ENCODE results near the gene NCLN.
"Not testable (repeated sequence)": the region's sequence is repeated elsewhere in the genome, so short reads cannot be mapped to it uniquely, and the experiment has no call there.

Gene NCLN

DNA sequence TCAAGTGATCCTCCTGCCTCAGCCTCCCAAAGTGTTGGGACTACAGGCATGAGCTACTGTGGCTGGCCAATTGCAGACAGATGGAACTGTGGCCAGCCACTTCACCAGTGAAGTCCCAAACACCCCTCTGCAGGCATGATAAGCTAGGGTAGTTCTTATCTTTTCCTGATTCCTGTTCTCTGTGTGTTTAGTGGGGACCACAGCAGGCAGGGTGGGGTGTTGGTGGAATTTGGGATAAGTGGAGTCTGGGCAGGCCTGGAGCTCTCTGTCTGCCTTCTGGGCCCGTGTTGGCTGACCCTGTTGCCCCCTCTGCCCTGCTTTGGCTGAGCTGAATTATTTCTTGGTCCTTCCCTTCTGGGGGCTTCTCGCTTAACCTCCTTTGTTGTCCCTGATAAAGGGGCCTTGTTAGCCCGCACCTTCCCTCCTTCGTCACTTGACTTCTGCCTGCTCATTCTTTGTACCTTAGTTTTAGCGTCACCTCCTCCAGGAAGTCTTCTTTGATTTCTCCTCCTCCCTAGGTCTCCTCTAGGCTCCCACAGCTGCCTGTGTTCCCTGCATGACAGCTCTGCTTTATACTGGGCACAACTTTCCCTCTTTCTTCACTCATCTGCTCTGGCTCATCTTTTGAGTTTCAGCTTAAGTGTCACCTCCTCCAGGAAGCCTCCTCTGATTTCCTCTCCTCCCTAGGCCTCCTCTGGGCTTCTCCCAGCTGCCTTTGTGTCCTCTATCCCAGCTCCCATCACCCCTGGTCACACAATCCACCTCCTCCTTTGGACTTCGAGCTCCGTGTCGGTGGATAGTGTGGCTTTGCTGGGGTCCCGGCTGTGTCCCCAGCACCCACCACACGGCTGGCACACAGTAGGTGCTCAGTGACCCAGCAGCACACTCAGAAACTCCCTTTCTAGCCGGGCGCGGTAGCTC is 1.7 kb upstream of the NCLN start:
- H3K27ac Mint-ChIP-seq = peak overlapping the region; percentile 98
- no peaks in the 10 kb centered on the region for H3K27me3 Mint-ChIP-seq
- peaks cover 32% of the 10 kb centered on the region for H3K36me3 Mint-ChIP-seq (ENCODE audit: low read depth)
- peaks cover 68% of the 10 kb centered on the region for H3K4me1 Mint-ChIP-seq (ENCODE audit: low read depth)
- no peaks in the 10 kb centered on the region for H3K9me3 Mint-ChIP-seq
- H3K4me3 Mint-ChIP-seq = no peak overlapping the region
- intact Hi-C loops (cut with micrococcal nuclease) = no loop called here

DNA sequence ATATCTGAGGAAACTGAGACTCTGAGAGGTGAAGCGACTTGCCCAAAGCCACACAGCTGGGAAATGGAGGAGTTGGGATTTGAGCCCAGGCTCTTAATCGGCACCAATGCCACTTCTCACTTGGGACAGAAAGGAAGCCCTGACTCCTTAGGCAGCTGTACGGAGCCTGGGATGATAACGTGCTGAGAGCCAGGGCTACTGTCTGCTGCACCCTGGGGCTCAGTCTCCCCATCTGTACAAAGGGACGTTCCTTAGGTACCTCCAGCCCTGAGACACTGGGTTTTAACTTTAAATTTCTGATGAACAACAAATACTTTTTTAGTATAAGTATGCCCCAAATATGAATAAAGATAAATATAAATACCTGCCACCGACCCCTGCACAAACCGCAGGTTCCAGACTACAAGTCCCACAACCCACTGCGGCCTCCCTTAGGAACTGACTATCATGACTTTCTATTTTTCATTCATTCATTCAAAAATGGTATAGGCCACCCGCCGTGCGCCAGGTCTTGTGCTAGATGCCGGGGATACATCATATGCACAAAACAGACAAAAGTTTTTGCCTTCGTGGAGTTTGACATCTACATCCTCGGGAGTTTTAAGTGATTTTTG is 776 bp upstream of the NCLN start:
- peaks cover 67% of the 10 kb centered on the region for H3K4me1 Mint-ChIP-seq (ENCODE audit: low read depth)
- no peaks in the 10 kb centered on the region for H3K27me3 Mint-ChIP-seq
- H3K9me3 Mint-ChIP-seq = no peaks in the 10 kb centered on the region
- peak overlapping the region; percentile 97 for H3K4me3 Mint-ChIP-seq
- intact Hi-C loops (cut with micrococcal nuclease) = no loop called here
- peaks cover 40% of the 10 kb centered on the region for H3K36me3 Mint-ChIP-seq (ENCODE audit: low read depth)
- H3K27ac Mint-ChIP-seq = peak overlapping the region; percentile 98

DNA sequence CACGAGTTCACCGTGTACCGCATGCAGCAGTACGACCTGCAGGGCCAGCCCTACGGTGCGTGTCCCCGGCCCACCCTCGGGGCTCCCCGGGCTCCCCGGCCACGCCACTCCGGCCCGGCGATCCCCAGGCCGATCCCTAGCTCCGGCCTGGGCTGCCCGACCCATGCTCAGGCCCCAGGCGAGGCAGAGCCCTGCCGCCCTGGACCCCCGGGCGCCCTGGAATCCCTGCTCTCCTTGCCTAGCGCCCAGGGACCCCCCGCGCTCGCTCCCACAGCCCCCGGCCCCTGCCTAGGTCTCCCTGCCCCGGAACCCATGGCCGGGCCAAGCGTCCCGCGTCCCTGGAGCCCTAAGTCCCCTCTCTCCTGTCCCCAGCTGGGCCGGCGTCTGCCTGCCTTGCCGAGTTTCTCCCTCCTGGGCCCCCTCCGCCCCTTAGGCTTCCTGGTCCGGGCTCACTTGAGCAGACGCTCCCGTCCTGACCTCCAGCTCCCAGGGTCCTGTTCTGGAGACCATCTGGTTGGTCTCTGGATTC is 494 bp downstream of the NCLN start:
- intact Hi-C loops (cut with micrococcal nuclease) = no loop called here
- H3K27ac Mint-ChIP-seq = peak overlapping the region; percentile 98
- H3K9me3 Mint-ChIP-seq = no peaks in the 10 kb centered on the region
- peaks cover 68% of the 10 kb centered on the region for H3K4me1 Mint-ChIP-seq (ENCODE audit: low read depth)
- peaks cover 52% of the 10 kb centered on the region for H3K36me3 Mint-ChIP-seq (ENCODE audit: low read depth)
- H3K4me3 Mint-ChIP-seq = peak overlapping the region; percentile 97
- H3K27me3 Mint-ChIP-seq = no peaks in the 10 kb centered on the region

- Mint-ChIP-seq H3K27me3 (no peaks in the 10 kb centered on the region), H3K9me3 (no peaks in the 10 kb centered on the region), H3K4me1 (ENCODE audit: low read depth) (peaks cover 69% of the 10 kb centered on the region), H3K4me3 (peak overlapping the region; percentile 97), H3K27ac (peak overlapping the region; percentile 98), H3K36me3 (ENCODE audit: low read depth) (peaks cover 58% of the 10 kb centered on the region)
- intact Hi-C loops (cut with micrococcal nuclease) = no loop called here
Measured at GRCh38 chr19:3186891-3187661, 1.3 kb downstream of the NCLN start.

- H3K4me1 Mint-ChIP-seq (ENCODE audit: low read depth) = peaks cover 74% of the 10 kb centered on the region
- peaks cover 66% of the 10 kb centered on the region for H3K36me3 Mint-ChIP-seq (ENCODE audit: low read depth)
- peak overlapping the region; percentile 98 for H3K27ac Mint-ChIP-seq
- intact Hi-C loops (cut with micrococcal nuclease) = no loop called here
- no peaks in the 10 kb centered on the region for H3K9me3 Mint-ChIP-seq
- H3K4me3 Mint-ChIP-seq = peak overlapping the region; percentile 5
- H3K27me3 Mint-ChIP-seq = no peaks in the 10 kb centered on the region
Measured at GRCh38 chr19:3187662-3188511, 2.2 kb downstream of the NCLN start.

DNA sequence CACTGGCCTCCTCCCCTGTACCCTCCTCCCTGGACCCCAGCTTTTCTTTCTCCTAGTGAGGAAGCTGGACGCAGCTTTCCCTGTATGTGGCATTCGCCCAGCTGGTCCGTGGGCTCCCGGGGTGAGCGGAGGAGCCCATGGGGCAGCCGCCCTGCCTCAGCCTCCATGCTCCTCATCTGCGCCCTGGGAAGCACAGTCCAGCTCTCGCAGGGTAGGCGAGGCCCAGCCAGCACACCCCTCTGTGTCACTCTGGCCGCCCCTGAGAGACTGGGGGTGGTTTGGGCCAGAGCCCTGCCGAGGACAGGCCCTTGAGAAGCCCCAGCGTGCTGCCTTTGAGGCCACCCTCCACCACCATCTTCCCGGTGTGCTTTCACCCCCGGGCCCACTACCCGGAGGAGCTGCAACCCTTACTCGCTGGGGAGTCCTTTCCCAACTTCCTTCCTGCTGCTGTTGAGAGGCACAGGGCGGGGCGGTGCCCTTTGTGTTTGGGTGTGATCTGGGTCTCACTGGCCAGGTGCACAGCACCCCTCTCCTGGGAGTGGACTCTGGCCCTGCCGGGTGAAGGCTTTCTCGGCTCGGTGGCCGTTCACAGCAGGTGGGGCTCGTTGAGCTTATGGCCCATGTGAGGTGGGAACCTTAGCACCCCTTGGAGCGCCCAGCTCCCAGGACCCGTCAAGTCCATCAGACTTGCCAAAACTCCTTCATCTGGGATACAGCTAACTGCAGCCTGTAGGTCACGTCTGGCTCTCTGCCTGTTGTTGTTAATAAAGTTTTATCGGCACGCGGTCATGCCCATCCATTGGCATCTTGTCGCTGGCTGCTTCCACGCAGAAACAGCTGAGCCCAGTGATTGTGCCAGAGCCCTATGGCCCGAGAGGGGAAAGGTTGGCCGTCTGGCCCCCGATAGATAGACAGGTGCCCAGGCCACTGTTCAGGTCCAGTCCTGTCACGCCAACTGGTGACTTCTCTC is 3.2 kb downstream of the NCLN start:
- Mint-ChIP-seq H3K4me3 (peak overlapping the region; percentile 5), H3K27me3 (no peaks in the 10 kb centered on the region), H3K9me3 (no peaks in the 10 kb centered on the region), H3K27ac (peak overlapping the region; percentile 76), H3K36me3 (ENCODE audit: low read depth) (peaks cover 76% of the 10 kb centered on the region), H3K4me1 (ENCODE audit: low read depth) (peaks cover 78% of the 10 kb centered on the region)
- intact Hi-C loops (cut with micrococcal nuclease) = no loop called here

- Mint-ChIP-seq H3K36me3 (ENCODE audit: low read depth) (peaks cover 79% of the 10 kb centered on the region), H3K4me1 (ENCODE audit: low read depth) (peaks cover 70% of the 10 kb centered on the region), H3K27ac (no peak overlapping the region), H3K4me3 (no peak overlapping the region), H3K9me3 (no peaks in the 10 kb centered on the region), H3K27me3 (no peaks in the 10 kb centered on the region)
- intact Hi-C loops (cut with micrococcal nuclease) = no loop called here
Measured at GRCh38 chr19:3189702-3190469, 4.2 kb downstream of the NCLN start.

- Mint-ChIP-seq H3K4me1 (ENCODE audit: low read depth) (peaks cover 69% of the 10 kb centered on the region), H3K9me3 (no peaks in the 10 kb centered on the region), H3K27ac (no peak overlapping the region), H3K4me3 (no peak overlapping the region), H3K27me3 (no peaks in the 10 kb centered on the region), H3K36me3 (ENCODE audit: low read depth) (peaks cover 79% of the 10 kb centered on the region)
- intact Hi-C loops (cut with micrococcal nuclease) = no loop called here
Measured at GRCh38 chr19:3190470-3190770, 4.7 kb downstream of the NCLN start.

DNA sequence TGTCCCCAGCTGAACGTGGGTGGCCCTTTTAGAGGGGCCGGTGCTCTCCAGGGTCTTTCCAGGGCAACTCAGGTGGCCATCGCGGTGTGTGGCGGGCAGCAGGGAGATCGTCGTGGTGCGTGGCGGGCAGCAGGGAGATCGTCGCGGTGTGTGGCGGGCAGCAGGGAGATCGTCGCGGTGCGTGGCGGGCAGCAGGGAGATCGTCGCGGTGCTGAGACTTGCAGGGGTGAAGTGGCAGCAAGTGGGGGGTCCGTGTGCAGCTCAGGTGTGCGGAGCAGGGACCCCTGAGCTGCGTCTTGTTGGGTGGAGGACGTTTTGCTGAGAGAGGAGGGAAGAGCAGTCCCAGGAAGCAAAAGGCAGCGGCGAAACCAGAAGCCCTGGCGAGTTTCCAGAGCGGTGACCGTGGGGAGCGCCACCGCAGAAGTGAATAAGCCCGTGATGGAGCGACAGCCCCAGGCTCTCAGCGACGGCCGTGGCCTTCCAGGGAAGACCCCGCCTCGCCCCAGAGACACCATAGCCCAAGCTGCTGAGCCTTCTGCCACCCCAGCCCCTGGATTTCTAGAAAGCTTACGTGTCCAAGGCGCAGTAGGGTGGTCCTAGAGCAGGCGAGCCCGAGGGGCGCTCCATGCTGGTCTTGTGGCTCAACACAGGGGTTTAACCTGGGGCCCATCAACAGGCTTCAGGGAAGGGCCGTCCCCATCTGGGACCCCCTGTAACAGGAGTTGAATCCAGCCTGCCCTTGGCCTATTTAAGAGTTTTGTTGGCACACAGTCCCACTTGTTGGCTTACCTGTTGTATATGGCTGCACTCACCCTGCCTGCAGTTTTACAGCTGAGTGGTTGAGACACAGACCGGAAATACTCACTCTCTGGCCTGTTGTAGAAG is 5.4 kb downstream of the NCLN start:
- peaks cover 82% of the 10 kb centered on the region for H3K36me3 Mint-ChIP-seq (ENCODE audit: low read depth)
- no peak overlapping the region for H3K4me3 Mint-ChIP-seq
- intact Hi-C loops (cut with micrococcal nuclease) = no loop called here
- no peaks in the 10 kb centered on the region for H3K9me3 Mint-ChIP-seq
- H3K4me1 Mint-ChIP-seq (ENCODE audit: low read depth) = peaks cover 69% of the 10 kb centered on the region
- H3K27me3 Mint-ChIP-seq = no peaks in the 10 kb centered on the region
- H3K27ac Mint-ChIP-seq = no peak overlapping the region

GRCh38 chr19:3191806-3192104 is 6.0 kb downstream of the NCLN start:
- H3K27me3 Mint-ChIP-seq; H3K27ac Mint-ChIP-seq; H3K4me3 Mint-ChIP-seq; intact Hi-C loops (cut with micrococcal nuclease); H3K9me3 Mint-ChIP-seq: not testable (repeated sequence)
- Mint-ChIP-seq H3K36me3 (ENCODE audit: low read depth) (peaks cover 82% of the 10 kb centered on the region), H3K4me1 (ENCODE audit: low read depth) (peaks cover 64% of the 10 kb centered on the region)

DNA sequence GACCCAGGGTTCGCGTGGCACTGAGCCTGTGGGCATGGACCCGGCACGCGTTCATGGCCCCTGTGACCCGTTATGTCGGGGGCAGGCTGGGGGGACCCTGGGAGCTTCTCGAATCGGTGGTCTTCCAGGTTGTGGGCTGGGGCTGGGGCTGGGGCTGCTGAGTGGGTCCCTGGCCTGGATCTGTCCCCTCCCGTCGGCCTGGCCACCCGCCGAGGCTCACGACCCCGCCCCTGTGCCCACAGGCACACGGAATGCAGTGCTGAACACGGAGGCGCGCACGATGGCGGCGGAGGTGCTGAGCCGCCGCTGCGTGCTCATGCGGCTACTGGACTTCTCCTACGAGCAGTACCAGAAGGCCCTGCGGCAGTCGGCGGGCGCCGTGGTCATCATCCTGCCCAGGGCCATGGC is 6.5 kb downstream of the NCLN start:
- H3K36me3 Mint-ChIP-seq (ENCODE audit: low read depth) = peaks cover 84% of the 10 kb centered on the region
- H3K27me3 Mint-ChIP-seq = no peaks in the 10 kb centered on the region
- H3K4me1 Mint-ChIP-seq (ENCODE audit: low read depth) = peaks cover 59% of the 10 kb centered on the region
- intact Hi-C loops (cut with micrococcal nuclease) = no loop called here
- no peak overlapping the region for H3K4me3 Mint-ChIP-seq
- peak overlapping the region; percentile 37 for H3K27ac Mint-ChIP-seq
- H3K9me3 Mint-ChIP-seq = no peaks in the 10 kb centered on the region
